Pons (tissue), 1 donor: ENCODE measurements around the gene HDX.
A peak's percentile ranks its signal among the peaks of the same experiment; 100 is the strongest.
"Not testable (repeated sequence)": the region's sequence is repeated elsewhere in the genome, so short reads cannot be mapped to it uniquely, and the experiment has no call there.

ENCODE experiments used
- DNase-seq: peaks from one replicate; pipeline ENCODE4 v3.0.0-alpha.2; 2016; ENCODE audit warnings: low spot score

The HDX gene, protein sequence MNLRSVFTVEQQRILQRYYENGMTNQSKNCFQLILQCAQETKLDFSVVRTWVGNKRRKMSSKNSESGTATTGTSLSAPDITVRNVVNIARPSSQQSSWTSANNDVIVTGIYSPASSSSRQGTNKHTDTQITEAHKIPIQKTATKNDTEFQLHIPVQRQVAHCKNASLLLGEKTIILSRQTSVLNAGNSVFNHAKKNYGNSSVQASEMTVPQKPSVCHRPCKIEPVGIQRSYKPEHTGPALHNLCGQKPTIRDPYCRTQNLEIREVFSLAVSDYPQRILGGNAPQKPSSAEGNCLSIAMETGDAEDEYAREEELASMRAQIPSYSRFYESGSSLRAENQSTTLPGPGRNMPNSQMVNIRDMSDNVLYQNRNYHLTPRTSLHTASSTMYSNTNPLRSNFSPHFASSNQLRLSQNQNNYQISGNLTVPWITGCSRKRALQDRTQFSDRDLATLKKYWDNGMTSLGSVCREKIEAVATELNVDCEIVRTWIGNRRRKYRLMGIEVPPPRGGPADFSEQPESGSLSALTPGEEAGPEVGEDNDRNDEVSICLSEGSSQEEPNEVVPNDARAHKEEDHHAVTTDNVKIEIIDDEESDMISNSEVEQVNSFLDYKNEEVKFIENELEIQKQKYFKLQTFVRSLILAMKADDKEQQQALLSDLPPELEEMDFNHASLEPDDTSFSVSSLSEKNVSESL

DNA sequence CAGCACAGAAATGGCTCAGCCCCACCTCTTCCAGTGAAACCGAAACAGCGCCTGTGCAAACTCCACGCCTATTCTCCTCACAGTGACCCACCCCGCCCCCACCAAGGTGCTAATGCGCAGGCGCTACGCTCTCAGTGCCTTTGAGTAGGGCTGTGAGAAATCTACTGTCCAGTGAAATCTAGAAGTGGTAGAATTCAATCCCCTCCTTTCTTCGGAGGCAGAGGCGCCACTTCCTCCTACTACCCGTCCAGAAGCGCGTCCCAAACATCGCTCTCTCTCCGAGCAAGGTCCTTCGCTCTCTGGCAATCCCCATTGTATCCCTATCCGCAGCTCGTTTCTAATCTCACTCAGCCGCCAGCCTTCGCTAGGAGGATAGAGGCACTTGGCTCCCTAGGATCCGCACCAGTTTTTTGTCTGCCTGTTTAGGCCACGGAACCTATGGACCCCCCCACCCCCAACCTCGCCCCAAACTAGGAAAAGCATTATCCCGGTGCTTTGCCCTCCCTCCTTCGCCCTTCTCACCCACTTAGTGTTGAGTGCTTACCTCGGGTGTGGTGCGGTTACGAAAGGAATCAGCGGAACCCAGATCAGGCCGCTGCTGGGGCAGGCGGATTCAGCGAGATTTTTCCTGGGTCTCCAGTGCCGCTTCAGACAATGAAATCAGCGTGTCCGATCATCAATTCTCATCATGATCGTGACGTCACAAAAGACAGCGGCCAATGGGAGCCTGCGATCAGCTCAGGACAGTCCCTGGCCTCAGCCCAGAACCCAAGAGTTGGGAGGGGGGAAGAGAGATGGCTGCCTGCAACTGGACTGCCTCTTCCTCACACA lies at the start of gene HDX:
Gene HDX (minus strand): TSS at position 656 of the 831 bp plus-strand sequence. CDS start 27,056 bp downstream, outside the sequence.
- peak; percentile 85 for DNase-seq

DNA sequence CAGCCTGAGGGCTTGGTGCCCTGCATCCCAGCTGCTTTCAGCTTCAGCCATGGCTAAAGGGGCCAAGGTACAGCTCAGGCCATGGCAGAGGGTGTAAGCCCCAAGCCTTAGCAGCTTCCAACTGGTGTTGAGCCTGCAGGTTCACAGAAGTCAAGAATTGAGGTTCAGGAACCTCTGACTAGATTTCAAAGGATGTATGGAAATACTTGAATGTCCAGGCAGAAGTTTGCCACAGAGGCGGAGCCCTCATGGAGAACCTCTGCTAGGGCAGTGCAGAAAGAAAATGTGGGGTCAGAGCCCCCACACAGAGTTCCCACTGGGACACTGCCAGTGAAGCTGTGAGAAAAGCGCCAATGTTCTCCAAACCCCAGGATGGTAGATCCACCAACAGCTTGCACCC lies 39.1 kb upstream of the HDX start:
- not testable (repeated sequence) for DNase-seq

DNA sequence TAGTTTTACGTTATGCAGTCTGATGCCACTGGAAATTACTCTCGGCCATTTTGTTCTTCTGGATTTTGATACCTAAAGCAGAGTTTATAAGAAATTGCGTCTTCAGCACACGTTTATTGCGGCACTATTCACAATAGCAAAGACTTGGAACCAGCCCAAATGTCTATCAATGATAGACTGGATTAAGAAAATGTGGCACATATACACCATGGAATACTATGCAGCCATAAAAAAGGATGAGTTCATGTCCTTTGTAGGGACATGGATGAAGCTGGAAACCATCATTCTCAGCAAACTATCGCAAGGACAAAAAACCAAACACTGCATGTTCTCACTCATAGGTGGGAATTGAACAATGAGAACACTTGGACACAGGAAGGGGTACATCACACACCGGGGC lies 35.4 kb upstream of the HDX start:
- not testable (repeated sequence) for DNase-seq

DNA sequence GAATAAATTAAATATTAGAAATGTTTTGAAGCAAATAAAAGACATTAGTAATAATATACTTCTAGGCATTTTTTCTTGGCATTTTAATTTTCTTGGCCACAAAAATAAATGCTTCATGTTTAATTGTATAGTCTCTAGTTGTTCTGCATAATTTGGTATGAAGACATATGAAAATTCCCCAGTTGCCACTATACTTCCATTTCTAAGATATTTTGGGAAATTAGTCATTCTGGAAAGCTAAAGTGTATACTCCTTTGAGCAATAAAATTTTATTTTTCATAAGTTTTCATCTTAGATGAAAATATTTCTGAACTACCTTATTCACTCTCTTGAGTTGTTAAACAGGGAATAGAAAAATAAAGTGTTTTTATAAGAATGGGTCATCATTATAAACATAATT lies 13.8 kb downstream of the HDX start:
- DNase-seq, result no peak

DNA sequence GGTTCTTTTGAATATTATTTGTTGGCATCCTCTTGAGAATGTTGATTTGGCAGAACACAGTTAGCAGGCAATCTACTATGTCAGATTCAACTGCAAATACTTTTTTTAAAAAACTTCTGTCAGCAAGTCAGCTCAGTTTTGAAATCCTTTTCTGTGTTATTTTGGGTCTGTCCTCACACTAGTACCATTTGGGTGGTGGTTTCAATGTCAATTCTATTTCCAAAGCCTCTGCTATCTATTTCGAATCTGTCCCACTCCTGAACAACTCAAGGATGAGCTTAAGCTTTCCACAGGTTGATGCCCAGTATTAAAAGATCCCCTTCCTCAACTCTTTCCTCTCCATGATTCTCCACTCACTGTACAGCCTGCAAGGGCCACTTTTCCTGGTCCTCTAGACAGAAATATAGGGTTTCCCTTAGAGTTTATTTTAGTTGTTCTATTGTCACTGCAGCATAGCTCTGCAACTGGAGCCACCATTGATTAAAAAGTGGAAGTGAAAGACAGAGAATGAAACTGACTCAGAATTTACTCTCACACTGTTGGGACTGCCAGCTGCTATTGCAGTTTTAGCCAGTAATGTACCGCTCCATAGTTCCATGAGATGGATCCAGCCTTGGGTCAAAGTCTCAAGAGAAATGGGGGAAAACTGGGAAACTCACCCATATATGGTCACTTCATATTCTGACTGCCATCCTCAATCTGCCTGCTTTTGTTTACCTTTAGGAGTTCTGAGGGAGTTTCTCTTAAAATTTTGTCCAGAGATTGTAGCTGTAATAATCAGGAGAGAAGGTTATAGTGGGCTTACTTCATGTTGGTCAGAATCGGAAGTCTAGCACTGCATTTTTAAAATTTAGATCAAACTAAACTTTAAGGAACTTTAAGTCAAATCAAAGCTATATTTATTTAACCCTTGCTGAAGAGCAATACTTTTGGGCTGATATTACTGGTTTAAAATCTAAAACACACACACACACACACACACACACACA lies 14.6 kb downstream of the HDX start:
- no peak for DNase-seq

DNA sequence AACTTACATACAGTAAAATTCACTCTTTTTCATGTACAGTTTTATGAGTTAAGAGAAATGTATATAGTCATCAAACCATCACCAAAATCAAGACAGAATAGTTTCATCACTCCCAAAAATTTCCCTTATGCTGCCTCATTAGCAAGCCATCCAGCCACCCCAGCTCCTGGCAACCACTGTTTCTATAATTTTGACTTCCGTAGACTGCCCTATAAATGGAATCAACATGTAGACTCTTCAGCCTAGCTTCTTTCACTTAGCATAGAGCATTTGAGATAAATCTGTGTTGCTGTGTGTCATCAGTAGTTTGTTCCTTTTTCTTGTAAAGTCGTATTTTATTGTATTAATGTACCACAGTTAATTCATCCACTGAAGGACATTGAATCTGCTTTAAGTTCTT lies 23.2 kb downstream of the HDX start:
- no peak for DNase-seq

DNA sequence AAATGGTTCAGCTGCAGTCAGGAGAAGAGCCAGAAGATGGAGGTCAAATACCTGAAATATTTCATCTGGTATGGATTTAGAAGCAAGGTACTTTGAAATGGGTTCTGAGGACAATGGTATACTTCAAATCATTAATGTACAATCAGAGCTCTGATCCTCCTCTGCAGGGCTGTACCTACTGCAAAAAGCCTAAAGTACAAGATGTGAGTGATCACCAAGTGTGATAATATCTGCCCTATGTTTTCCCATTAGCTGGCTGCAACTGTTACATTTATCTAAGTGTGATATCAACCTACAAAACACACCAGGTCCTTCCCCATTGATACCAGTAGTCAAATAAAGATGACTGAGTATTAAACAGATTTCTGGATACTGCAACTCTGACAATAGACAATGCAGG lies 25.1 kb downstream of the HDX start:
- DNase-seq, result no peak

DNA sequence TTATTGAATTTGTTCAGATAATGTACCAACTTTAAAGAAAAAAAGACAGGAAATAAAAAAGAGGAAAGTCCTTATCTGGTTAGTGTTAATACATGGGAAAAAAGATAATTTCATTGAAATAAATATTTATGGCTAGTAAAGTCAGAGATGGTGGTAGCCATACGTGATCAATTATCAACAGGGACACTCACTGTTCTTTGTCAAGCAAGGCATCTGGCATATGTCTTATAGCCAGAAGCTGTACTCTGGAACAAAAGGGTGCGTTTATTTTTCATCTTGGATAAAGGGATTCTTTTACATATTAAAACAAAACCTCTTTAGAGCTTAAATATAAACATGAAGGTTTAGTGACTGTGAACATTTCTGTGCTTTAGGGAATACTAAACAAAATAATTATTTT lies 26.7 kb downstream of the HDX start:
- no peak for DNase-seq

DNA sequence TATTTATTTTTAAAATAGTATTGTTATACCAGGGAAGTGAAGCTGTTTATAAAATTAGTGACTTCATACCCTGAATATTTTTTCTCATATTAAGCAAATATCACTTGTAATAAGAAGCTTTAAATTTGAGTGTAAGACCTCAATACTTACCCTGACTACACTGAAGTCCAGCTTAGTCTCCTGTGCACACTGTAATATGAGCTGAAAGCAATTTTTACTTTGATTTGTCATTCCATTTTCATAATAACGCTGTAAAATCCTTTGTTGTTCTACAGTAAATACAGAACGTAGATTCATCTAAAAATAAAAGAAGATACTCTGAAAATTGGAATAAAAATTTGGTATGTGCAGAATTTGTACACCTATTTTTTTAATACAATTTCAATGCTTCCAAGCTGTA lies 27.2 kb downstream of the HDX start:
- no peak for DNase-seq

DNA sequence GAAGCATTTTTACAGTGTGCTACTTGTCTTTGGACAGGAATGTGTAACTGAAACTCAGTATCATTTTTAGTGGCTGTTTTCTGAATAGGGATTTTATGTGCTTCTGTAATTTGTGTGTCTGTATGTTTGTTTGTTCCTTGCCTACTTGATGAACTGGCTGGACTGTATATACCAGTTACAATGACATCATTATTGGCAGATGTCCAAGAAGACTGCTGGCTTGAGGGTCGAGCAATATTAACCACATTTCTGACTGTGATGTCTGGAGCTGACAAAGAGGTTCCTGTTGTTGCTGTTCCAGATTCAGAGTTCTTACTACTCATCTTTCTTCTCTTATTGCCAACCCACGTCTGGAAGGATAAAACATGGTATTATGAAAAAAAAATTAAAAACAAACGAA lies 33.0 kb downstream of the HDX start:
- DNase-seq, result no peak

DNA sequence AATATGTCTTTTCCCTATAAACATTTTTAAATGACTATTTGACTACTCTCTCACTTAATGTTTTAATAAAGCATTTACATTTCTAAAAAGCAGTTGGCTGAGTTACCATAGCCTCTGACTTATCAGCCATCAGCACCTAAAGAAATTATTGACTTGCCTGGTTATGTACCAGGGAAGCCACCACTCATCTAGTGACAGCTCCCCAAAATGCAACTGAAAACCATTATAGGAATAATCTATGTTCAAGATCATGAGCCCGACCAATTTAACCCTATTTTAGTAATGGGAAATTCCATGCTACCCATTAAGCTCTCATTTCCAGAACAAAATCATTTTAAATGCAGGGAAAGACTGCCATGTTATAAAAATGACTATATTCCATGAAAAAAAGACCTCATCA lies 34.4 kb downstream of the HDX start:
- no peak for DNase-seq

DNA sequence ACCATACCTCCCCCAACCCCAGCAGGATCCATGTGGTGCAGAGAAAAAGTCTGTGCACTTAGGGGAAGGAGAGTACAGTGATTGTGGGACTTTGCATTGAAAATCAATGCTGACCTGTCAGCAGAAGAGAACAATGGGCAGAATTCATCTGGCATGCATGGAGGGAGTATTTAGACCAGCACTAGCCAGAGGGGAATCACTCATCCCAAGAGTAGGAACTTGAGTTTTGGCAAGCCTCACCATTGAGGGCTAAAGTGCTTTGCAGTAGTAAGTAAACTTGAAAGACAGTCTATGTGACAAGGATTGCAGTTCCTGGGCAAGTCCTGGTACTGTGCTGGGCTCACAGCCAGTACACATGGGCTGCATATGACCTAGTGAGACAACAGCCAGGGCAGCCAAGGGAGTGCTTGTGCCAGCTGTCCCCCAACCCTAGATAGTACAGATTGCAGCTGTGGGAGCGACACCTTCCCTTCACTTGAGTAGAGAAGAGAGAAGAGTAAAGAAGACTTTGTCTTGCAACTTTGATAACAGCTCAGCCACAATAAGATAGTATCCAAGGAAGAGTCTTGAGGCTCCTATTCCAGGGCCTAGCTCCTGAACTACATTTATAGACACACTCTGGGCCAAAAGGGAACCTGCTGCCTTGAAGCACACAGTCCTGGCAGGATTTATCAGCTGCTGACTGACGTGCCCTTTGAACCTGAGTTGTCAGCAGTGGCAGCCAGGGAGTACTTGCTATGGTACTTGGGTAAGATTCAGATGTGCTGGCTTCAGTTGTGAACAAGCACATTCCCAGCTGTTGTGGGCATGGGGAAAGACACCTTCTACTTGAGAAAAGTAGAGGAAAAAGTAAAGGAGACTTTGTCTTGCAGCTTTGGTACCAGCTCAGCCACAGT lies 48.7 kb downstream of the HDX start:
- DNase-seq, result no peak

DNA sequence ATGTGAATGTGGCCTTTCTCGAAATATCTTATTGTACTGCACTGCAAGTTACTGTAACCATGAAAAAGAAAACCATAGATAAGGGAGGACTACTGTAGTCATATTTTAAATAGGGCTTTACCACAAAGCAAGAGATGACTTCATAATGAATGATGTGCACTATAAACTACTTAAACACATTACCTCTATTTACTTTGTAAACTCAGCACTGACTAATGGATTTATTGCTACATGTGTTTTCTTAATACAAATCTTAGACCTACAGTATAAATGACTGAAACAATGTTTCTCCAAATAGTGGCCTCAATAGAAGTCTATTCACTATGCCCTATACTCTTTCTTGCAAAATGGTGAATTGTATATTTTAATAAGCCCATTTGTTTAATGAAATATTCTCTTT lies 61.1 kb downstream of the HDX start:
- no peak for DNase-seq

DNA sequence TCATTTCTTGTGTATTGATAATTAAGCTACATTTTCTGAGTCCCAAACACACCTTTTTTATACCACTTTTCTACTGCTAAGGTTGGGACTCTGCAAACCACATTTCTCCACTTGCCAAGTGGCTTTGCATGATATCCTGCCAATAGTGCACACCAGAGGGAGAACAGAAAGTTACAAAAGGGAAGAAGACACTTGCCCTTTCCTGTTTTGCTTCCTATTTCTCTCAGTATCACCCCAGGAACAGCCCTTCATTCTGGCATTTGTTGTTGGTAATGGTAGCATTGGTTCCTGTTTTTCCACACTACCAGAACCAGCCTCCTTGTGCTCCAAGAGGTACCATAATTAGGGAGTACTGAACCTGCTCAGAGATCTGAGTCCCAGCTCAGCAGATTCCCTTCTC lies 87.1 kb downstream of the HDX start:
- DNase-seq, result peak; percentile 52

DNA sequence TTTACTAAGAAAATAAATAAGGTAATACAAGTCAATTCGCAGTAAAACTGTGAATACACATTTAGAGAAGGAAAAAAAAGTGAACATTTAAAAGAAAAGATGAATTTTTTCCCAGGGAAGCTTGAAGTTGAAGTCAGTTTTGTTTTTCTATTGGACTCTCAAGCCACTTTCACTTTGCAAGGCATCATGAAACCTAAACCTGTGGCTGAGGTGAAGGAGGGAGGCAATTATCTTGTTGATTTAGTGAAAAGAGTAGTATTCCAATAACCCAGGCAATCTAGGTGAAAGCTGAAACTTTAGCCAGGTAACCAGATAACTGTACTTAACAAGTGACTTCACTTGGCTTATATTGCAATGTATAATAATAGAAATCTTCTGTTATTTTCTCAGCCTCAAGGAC lies 138.6 kb downstream of the HDX start:
- DNase-seq, result no peak

DNA sequence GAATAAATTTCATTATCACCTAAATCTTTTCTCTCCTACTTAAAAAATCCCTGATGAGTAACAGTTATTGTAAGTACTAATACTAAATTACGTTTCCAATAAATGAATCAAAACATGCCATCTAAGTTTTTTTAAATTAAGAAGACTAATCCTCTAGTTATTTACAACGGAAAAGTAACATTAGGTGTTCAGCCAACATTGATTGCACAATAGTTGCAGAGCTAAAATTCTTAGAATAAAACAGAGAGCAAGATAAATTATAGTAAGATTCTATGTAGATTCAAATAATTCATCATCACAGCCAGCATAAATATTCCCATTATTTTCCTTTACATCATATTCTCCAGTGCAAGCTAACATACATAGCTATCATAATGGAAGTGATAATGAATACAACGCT lies 139.2 kb downstream of the HDX start:
- DNase-seq, result no peak

DNA sequence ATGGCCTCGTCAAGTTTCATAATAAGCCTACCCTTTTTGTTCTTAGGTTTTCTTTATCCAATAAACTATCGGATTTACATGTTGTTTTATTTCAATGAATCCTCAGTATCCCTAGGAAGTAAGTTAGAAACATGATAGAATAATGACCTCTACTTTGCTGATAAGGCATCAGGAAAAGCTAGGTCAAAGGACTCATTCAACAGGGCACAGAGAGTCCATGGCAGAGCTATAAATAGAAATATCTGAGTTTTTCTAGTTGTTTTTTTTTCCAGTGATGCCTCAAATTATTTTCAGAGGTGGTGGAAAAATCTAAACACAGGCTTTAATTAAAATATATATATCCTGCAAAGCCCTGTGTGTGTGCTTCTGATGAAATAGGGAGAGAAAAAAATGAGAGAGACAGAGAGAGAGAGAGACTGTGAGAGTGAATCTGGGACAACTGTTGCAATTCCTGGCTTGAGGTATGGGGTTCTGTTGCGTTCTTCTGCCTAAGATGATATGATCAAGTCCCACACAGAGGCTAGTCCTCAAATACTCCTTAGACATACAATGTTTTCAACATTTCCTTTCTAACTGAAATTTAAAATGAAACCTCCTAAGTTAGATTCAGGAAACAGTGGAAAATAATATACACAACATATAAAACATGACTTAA lies 139.9 kb downstream of the HDX start:
- no peak for DNase-seq

DNA sequence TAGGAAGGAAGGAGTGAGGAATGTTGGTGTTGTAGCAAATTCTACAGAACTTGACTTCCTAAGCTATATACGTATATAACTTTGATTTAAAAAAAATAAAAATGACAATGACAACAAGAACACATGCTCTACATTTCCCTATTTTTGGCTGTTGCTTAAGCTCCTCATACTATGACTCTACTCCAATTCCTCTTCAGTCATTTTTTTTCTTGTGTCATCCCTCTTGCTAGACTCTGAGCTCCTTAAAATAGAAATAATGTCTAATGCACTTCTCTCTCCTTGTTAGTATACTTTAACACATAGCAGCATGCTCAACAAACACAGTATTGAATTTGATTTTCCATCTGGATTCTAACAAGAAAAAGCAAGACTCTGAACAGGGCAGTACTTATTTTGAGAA lies 144.0 kb downstream of the HDX start:
- DNase-seq, result no peak

DNA sequence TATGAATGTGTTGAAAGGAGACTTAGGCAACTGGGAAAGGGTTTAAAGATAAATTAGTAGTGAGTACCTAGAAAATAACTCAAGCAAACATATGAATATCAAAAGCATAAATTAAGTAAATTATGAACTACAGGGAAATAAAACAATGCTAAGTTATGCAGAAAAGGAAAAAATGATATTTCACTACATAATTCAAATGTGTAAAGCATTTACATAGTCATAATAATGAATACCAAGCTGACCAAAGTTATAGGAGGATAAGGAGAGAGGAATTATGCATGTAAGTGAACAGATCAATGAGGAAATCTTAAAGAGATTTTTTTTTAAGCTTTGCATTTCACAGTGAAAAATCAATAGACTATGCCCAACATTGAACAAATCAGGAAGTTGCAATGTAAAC lies 145.0 kb downstream of the HDX start:
- DNase-seq, result no peak

DNA sequence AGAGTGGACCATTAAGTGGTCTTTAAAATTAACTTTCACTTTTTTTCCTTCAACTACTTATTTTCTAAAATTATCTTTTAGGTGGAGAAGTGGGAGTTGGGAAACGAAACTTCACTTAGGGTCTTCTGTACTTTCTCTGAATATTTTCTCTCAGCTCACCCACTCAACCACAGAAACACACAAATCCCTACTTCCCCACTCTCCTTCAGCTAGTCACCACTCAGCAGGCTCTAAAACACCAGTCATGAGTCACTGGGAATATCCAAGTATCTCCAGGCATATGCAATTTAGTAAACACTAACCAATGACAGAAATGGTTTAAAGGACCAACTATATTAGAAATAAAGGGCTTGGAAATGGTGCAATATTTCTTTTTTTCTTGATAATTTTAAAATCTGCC lies 161.3 kb downstream of the HDX start:
- DNase-seq, result no peak
